ENCODE data around the gene NDUFB2.

The NDUFB2 gene

GRCh38 chr7:140745266-140746058 lies 49.0 kb downstream of the NDUFB2 start:
- DNase-seq = no peak

- DNase-seq = no peak
Measured at GRCh38 chr7:140746751-140747150, 50.2 kb downstream of the NDUFB2 start.

GRCh38 chr7:140752533-140752932 lies 56.0 kb downstream of the NDUFB2 start:
- no peak for DNase-seq

GRCh38 chr7:140754506-140754905 lies 58.0 kb downstream of the NDUFB2 start:
- no peak for DNase-seq

All from CD4-positive, alpha-beta T cell treated with Interleukin-1 beta for 1 hour (primary cell).